ENCODE results near the gene SALL3.

Gene SALL3

DNA sequence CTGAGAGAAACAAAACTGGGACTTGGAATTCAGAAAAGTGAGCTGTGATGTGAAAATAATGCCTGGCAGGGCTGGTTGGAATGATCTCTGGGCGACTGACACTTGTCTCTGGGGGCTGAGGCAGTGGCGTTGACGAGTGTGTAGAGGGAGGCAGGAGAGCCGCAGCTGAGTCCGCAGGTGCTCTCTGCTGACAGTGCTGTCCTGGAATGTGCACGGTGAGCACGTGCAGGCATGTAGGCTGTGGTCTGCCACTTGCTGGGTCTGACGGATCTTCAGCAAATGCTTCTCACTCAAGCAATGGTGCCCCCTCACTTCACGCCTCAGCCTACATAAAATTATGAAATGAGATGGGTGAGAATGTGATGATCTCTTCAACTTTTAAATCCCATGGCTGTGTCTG lies 51.1 kb downstream of the SALL3 start:
- Histone ChIP-seq H3K27ac (replicated peaks) (no peak overlapping the region), H3K27me3 (ENCODE audit: insufficient read depth, poor library complexity, severe bottlenecking) (no peaks in the 10 kb centered on the region), H3K4me3 (replicated peaks; ENCODE audit: insufficient read depth, low read length) (no peak overlapping the region)
- TF ChIP-seq POLR2AphosphoS5 (IDR thresholded peaks at IDR 0.05; ENCODE audit: low read depth), result no peak
- no peak for TF ChIP-seq SPI1 (IDR thresholded peaks at IDR 0.05; ENCODE audit: borderline replicate concordance, low read depth)
- no peak for TF ChIP-seq GABPA (IDR thresholded peaks at IDR 0.05; ENCODE audit: low read depth)
- no peak for DNase-seq (ENCODE audit: low read depth in 1 of 2, low spot score in 1 of 2)

DNA sequence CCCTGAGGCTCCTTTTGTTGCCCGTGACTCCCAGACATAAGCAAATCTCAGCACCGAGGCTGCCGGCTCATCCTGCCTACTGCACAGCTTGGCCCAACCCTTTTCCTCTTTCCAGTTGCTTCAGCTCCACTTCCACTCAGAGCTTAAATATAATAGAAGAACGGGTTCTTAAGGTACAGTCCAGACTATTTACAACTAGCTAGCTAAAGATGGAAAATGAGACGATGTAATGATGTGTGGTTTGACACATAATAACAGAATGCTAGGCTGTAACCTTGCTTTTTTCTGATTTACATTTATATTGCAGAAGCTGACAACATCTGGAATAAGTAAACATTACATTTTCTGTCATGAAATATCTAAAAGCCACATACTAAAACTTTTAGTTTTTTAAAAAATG lies 62.7 kb downstream of the SALL3 start:
- no peak for DNase-seq (ENCODE audit: low read depth in 1 of 2, low spot score in 1 of 2)
- no peak overlapping the region for H3K4me3 ChIP-seq (replicated peaks; ENCODE audit: insufficient read depth, low read length)
- H3K27ac ChIP-seq (replicated peaks), result no peak overlapping the region
- TF ChIP-seq POLR2AphosphoS5 (IDR thresholded peaks at IDR 0.05; ENCODE audit: low read depth) (no peak), GABPA (IDR thresholded peaks at IDR 0.05; ENCODE audit: low read depth) (no peak)
- TF ChIP-seq, protein P1, sequence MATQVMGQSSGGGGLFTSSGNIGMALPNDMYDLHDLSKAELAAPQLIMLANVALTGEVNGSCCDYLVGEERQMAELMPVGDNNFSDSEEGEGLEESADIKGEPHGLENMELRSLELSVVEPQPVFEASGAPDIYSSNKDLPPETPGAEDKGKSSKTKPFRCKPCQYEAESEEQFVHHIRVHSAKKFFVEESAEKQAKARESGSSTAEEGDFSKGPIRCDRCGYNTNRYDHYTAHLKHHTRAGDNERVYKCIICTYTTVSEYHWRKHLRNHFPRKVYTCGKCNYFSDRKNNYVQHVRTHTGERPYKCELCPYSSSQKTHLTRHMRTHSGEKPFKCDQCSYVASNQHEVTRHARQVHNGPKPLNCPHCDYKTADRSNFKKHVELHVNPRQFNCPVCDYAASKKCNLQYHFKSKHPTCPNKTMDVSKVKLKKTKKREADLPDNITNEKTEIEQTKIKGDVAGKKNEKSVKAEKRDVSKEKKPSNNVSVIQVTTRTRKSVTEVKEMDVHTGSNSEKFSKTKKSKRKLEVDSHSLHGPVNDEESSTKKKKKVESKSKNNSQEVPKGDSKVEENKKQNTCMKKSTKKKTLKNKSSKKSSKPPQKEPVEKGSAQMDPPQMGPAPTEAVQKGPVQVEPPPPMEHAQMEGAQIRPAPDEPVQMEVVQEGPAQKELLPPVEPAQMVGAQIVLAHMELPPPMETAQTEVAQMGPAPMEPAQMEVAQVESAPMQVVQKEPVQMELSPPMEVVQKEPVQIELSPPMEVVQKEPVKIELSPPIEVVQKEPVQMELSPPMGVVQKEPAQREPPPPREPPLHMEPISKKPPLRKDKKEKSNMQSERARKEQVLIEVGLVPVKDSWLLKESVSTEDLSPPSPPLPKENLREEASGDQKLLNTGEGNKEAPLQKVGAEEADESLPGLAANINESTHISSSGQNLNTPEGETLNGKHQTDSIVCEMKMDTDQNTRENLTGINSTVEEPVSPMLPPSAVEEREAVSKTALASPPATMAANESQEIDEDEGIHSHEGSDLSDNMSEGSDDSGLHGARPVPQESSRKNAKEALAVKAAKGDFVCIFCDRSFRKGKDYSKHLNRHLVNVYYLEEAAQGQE (IDR thresholded peaks at IDR 0.05; ENCODE audit: insufficient replicate concordance, low read depth), result no peak
- H3K27me3 ChIP-seq (ENCODE audit: insufficient read depth, poor library complexity, severe bottlenecking), result peaks cover 12% of the 10 kb centered on the region

DNA sequence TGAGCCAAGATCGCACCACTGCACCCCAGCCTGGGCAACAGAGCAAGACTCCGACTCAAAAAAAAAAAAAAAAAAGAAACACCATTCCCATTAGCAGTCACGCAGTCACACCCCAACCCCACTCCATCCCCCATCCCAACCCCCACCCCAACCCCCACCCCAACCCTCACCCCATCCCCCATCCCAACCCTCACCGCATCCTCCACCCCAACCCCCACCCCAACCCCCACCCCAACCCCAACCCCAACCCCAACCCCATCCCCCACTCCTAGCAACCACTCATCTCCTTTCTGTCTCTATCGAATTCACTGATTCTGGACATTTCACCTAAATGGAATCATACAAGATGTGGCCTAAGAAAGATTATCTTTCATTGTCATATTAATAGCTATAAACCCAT lies 63.7 kb downstream of the SALL3 start:
- TF ChIP-seq SPI1 (IDR thresholded peaks at IDR 0.05; ENCODE audit: borderline replicate concordance, low read depth) (no peak), POLR2AphosphoS5 (IDR thresholded peaks at IDR 0.05; ENCODE audit: low read depth) (no peak), GABPA (IDR thresholded peaks at IDR 0.05; ENCODE audit: low read depth) (no peak)
- TF ChIP-seq, protein P1 (IDR thresholded peaks at IDR 0.05; ENCODE audit: insufficient replicate concordance, low read depth), result no peak
- TF ChIP-seq, protein P2, sequence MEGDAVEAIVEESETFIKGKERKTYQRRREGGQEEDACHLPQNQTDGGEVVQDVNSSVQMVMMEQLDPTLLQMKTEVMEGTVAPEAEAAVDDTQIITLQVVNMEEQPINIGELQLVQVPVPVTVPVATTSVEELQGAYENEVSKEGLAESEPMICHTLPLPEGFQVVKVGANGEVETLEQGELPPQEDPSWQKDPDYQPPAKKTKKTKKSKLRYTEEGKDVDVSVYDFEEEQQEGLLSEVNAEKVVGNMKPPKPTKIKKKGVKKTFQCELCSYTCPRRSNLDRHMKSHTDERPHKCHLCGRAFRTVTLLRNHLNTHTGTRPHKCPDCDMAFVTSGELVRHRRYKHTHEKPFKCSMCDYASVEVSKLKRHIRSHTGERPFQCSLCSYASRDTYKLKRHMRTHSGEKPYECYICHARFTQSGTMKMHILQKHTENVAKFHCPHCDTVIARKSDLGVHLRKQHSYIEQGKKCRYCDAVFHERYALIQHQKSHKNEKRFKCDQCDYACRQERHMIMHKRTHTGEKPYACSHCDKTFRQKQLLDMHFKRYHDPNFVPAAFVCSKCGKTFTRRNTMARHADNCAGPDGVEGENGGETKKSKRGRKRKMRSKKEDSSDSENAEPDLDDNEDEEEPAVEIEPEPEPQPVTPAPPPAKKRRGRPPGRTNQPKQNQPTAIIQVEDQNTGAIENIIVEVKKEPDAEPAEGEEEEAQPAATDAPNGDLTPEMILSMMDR (IDR thresholded peaks at IDR 0.05; ENCODE audit: insufficient read depth, low read length), result no peak
- peaks cover 12% of the 10 kb centered on the region for H3K27me3 ChIP-seq (ENCODE audit: insufficient read depth, poor library complexity, severe bottlenecking)
- DNase-seq (ENCODE audit: low read depth in 1 of 2, low spot score in 1 of 2), result no peak
- no peak overlapping the region for H3K27ac ChIP-seq (replicated peaks)
- H3K4me3 ChIP-seq (replicated peaks; ENCODE audit: insufficient read depth, low read length), result no peak overlapping the region

DNA sequence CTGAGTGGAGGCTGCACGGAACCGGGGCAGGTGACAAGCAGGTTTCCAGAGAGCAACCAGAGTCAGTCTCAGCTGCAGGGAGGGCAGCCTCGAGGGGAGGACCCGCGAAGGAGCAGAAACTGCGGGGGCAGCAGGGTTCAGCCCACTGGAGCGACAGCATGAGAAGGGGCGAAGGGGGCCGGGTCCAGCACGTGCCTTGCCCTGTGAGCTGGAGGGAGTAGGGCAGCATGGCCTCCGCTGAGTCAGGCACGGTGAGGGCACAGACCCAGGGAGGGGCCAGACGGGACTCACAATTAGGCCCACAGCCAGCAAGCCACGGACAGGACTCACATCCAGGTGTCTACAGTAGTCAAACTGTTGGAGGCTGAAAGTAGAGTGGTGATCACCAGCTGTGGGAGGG lies 66.9 kb downstream of the SALL3 start:
- no peak overlapping the region for H3K4me3 ChIP-seq (replicated peaks; ENCODE audit: insufficient read depth, low read length)
- H3K27me3 ChIP-seq (ENCODE audit: insufficient read depth, poor library complexity, severe bottlenecking), result peaks cover 12% of the 10 kb centered on the region
- no peak overlapping the region for H3K27ac ChIP-seq (replicated peaks)
- DNase-seq (ENCODE audit: low read depth in 1 of 2, low spot score in 1 of 2), result no peak
- TF ChIP-seq GABPA (IDR thresholded peaks at IDR 0.05; ENCODE audit: low read depth) (no peak), POLR2AphosphoS5 (IDR thresholded peaks at IDR 0.05; ENCODE audit: low read depth) (no peak), SPI1 (IDR thresholded peaks at IDR 0.05; ENCODE audit: borderline replicate concordance, low read depth) (no peak)
- TF ChIP-seq, protein P1 (IDR thresholded peaks at IDR 0.05; ENCODE audit: insufficient replicate concordance, low read depth), result no peak
- TF ChIP-seq, protein P2 (IDR thresholded peaks at IDR 0.05; ENCODE audit: insufficient read depth, low read length), result no peak

Data from HL-60 (cell line).